PC-3 (cell line): ENCODE results near the gene FIZ1.

Experiments
- EZH2 ChIP-seq: fragments of 300-600 bp; sonication (generic); IDR thresholded peaks from one replicate; pipeline ENCODE4 v1.6.1; 2017; ENCODE audit warnings: antibody characterized with exemption, mild to moderate bottlenecking, low read length; ENCODE audit not compliant: unreplicated experiment
- EZH2phosphoT487 ChIP-seq: fragments of 300-600 bp; sonication (generic); IDR thresholded peaks from 2 replicates; pipeline ENCODE4 v1.6.1; 2018; ENCODE audit warnings: mild to moderate bottlenecking, antibody characterized with exemption, low read length, borderline replicate concordance
- TF ChIP-seq, protein P1 (sequence below): fragments of 300-600 bp; sonication (generic); conservative IDR thresholded peaks from 2 replicates; pipeline ENCODE4 v1.5.1; 2017; ENCODE audit warnings: antibody characterized with exemption, low read depth, mild to moderate bottlenecking, low read length

DNA sequence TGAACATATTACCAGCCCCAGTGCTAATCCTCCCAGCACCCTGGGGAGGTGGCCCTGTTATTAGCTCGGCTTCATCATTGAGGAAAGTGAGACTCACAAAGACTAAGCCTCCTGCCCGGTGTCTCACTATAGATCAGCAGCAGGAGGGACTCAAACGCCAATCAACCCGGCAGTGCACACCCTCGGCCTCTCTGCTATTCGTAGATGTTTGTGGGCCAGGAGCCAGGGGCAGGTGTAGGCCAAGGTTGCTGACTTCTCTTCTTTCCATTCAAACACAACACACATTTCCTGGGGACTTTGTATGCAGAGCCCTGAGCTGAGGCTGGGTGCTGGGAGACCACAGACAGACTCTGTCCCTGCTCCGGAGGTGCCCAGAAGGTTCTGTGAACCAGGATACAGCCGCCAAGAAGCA lies 44.6 kb downstream of the FIZ1 start:
- no peak for TF ChIP-seq EZH2
- TF ChIP-seq, protein P1, sequence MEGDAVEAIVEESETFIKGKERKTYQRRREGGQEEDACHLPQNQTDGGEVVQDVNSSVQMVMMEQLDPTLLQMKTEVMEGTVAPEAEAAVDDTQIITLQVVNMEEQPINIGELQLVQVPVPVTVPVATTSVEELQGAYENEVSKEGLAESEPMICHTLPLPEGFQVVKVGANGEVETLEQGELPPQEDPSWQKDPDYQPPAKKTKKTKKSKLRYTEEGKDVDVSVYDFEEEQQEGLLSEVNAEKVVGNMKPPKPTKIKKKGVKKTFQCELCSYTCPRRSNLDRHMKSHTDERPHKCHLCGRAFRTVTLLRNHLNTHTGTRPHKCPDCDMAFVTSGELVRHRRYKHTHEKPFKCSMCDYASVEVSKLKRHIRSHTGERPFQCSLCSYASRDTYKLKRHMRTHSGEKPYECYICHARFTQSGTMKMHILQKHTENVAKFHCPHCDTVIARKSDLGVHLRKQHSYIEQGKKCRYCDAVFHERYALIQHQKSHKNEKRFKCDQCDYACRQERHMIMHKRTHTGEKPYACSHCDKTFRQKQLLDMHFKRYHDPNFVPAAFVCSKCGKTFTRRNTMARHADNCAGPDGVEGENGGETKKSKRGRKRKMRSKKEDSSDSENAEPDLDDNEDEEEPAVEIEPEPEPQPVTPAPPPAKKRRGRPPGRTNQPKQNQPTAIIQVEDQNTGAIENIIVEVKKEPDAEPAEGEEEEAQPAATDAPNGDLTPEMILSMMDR = no peak
- no peak for TF ChIP-seq EZH2phosphoT487
